Measurements from ENCODE around the gene COL25A1.

The COL25A1 gene

GRCh38 chr4:109183931-109184490 lies 118.4 kb downstream of the COL25A1 start:
- H3K4me3 ChIP-seq (replicated peaks; ENCODE audit: low read depth, low read length), result no peak overlapping the region
- TF ChIP-seq CTCF (IDR thresholded peaks at IDR 0.05; ENCODE audit: low read depth, low read length, missing control alignments), result no peak
- no peak for DNase-seq (ENCODE audit: extremely low read depth, low read depth)

- no peak for TF ChIP-seq CTCF (IDR thresholded peaks at IDR 0.05; ENCODE audit: low read depth, low read length, missing control alignments)
- no peak for DNase-seq (ENCODE audit: extremely low read depth, low read depth)
- H3K4me3 ChIP-seq (replicated peaks; ENCODE audit: low read depth, low read length), result no peak overlapping the region
Observed at GRCh38 chr4:109182696-109183095, 119.8 kb downstream of the COL25A1 start.

- TF ChIP-seq CTCF (IDR thresholded peaks at IDR 0.05; ENCODE audit: low read depth, low read length, missing control alignments), result no peak
- H3K4me3 ChIP-seq (replicated peaks; ENCODE audit: low read depth, low read length), result no peak overlapping the region
- DNase-seq (ENCODE audit: extremely low read depth, low read depth), result no peak
Observed at GRCh38 chr4:109179061-109179460, 123.4 kb downstream of the COL25A1 start.

- no peak for TF ChIP-seq CTCF (IDR thresholded peaks at IDR 0.05; ENCODE audit: low read depth, low read length, missing control alignments)
- no peak overlapping the region for H3K4me3 ChIP-seq (replicated peaks; ENCODE audit: low read depth, low read length)
- no peak for DNase-seq (ENCODE audit: extremely low read depth, low read depth)
Observed at GRCh38 chr4:109177096-109177810, 125.2 kb downstream of the COL25A1 start.

GRCh38 chr4:109174224-109174953 lies 128.1 kb downstream of the COL25A1 start:
- no peak for TF ChIP-seq CTCF (IDR thresholded peaks at IDR 0.05; ENCODE audit: low read depth, low read length, missing control alignments)

GRCh38 chr4:109172301-109172700 lies 130.2 kb downstream of the COL25A1 start:
- no peak overlapping the region for H3K4me3 ChIP-seq (replicated peaks; ENCODE audit: low read depth, low read length)
- TF ChIP-seq CTCF (IDR thresholded peaks at IDR 0.05; ENCODE audit: low read depth, low read length, missing control alignments), result no peak
- DNase-seq (ENCODE audit: extremely low read depth, low read depth), result no peak

More at GRCh38 chr4:109174224-109174953, 128.1 kb downstream of the COL25A1 start:
- H3K4me3 ChIP-seq (replicated peaks; ENCODE audit: low read depth, low read length), result no peak overlapping the region
- no peak for DNase-seq (ENCODE audit: extremely low read depth, low read depth)

Measured in HFF-Myc (cell line).